Caco-2 (cell line): ENCODE measurements around the gene CHRNA7. TPM values are rescaled to one million over a fixed set of nuclear protein-coding genes. Genes with fewer than 3 reads are reported as not detected.

Experiments used
- BruUV-seq: library from RNA; stranded (reverse); fragments of 400-500 nt; replicated peaks from 2 replicates; lab custom pipeline; 2021; lab: Mats Ljungman, UMichigan
- CTCF ChIA-PET: fragments of 300-600 bp; sonication (Branson Sonifier 250); formaldehyde crosslinking; loops from one replicate; lab custom pipeline; 2022; ENCODE audit warnings: antibody characterized with exemption; lab: Charles Lee
- POLR2A ChIA-PET: fragments of 300-600 bp; sonication (Branson Sonifier 250); formaldehyde crosslinking; loops from one replicate; lab custom pipeline; 2022; ENCODE audit warnings: antibody characterized with exemption; lab: Charles Lee
- DNase-seq, 2 experiments: peaks; one replicate each; pipeline versions ENCODE4 v3.0.0 to v3.0.0-alpha.2; 2020 to 2022
- H3K27me3 ChIP-seq: replicated peaks from 2 replicates; pipeline ENCODE4 v1.6.0; 2011; ENCODE audit warnings: low read length; ENCODE audit not compliant: control insufficient read depth, insufficient read depth
- H3K36me3 ChIP-seq: 2 replicates; pipeline ENCODE4 v1.5.1; 2011; ENCODE audit warnings: low read length; ENCODE audit not compliant: control insufficient read depth, insufficient read depth
- H3K4me1 ChIP-seq: fragments of 250-450 bp; sonication (Bioruptor Pico); 2 replicates; pipeline ENCODE4 v1.5.1; 2020; ENCODE audit warnings: mild to moderate bottlenecking
- H3K4me3 ChIP-seq: 2 replicates; pipeline ENCODE4 v1.5.1; 2011; ENCODE audit warnings: low read depth, mild to moderate bottlenecking, control low read depth, low read length
- H3K9me3 ChIP-seq: fragments of 250-450 bp; sonication (Bioruptor Pico); 2 replicates; pipeline ENCODE4 v1.5.1; 2020; ENCODE audit warnings: mild to moderate bottlenecking, moderate library complexity
- H3K27ac Mint-ChIP-seq: one replicate; pipeline ENCODE4 v1.8.0; 2022; ENCODE audit warnings: mixed read lengths; ENCODE audit not compliant: unreplicated experiment
- H3K27me3 Mint-ChIP-seq: one replicate; pipeline ENCODE4 v1.8.0; 2022; ENCODE audit warnings: mixed read lengths; ENCODE audit not compliant: insufficient read depth, unreplicated experiment
- H3K36me3 Mint-ChIP-seq: one replicate; pipeline ENCODE4 v1.8.0; 2022; ENCODE audit warnings: mild to moderate bottlenecking, mixed read lengths; ENCODE audit not compliant: insufficient read depth, unreplicated experiment
- H3K4me1 Mint-ChIP-seq: one replicate; pipeline ENCODE4 v1.8.0; 2022; ENCODE audit warnings: low read depth, mixed read lengths; ENCODE audit not compliant: unreplicated experiment
- H3K4me3 Mint-ChIP-seq: one replicate; pipeline ENCODE4 v1.8.0; 2022; ENCODE audit warnings: mild to moderate bottlenecking, moderate library complexity, mixed read lengths; ENCODE audit not compliant: unreplicated experiment
- H3K9me3 Mint-ChIP-seq: one replicate; pipeline ENCODE4 v1.8.0; 2022; ENCODE audit warnings: mixed read lengths; ENCODE audit not compliant: unreplicated experiment
- CTCF ChIP-seq, 2 experiments: fragments of 200-600 bp in 1 of 2; IDR thresholded peaks; 1 replicate in 1 of 2; 2 replicates in 1 of 2; pipeline versions ENCODE4 v1.5.1 to v1.8.0; 2011 to 2022; ENCODE audit warnings: antibody characterized with exemption in 1 of 2, control low read depth in 1 of 2, inconsistent platforms in 1 of 2, low read depth in 1 of 2, low read length in 1 of 2, mild to moderate bottlenecking in 1 of 2, moderate library complexity in 1 of 2; ENCODE audit not compliant: insufficient read depth in 1 of 2, severe bottlenecking in 1 of 2, unreplicated experiment in 1 of 2
- intact Hi-C: fragments of 100-400 bp; cut with micrococcal nuclease; formaldehyde crosslinking; loops from one replicate; pipeline ENCODE4 v1.10.0; 2022; ENCODE audit not compliant: unreplicated experiment
- total RNA-seq: library from RNA; stranded (reverse); gene quantifications from 2 replicates; pipeline ENCODE4 v1.2.3, GENCODE V29; 2022

The CHRNA7 gene
- total RNA-seq, 1 experiment from 2014 or later = 0.11 TPM

GRCh38 chr15:32099097-32099785 lies 68.9 kb downstream of the CHRNA7 start:
- Histone ChIP-seq H3K27me3 (no peaks in the 10 kb centered on the region), H3K4me1 (no peaks in the 10 kb centered on the region), H3K4me3 (no peak overlapping the region), H3K36me3 (no peaks in the 10 kb centered on the region), H3K9me3 (no peaks in the 10 kb centered on the region)
- Mint-ChIP-seq H3K9me3 (no peaks in the 10 kb centered on the region), H3K27me3 (peaks cover 14% of the 10 kb centered on the region), H3K4me3 (no peak overlapping the region), H3K4me1 (no peaks in the 10 kb centered on the region), H3K36me3 (no peaks in the 10 kb centered on the region), H3K27ac (no peak overlapping the region)
- no peak for DNase-seq
- no peak for TF ChIP-seq CTCF (IDR thresholded peaks at IDR 0.05; ENCODE audit: insufficient read depth in 1 of 2, low read depth in 1 of 2, low read length in 1 of 2, severe bottlenecking in 1 of 2, unreplicated experiment in 1 of 2)
- ChIA-PET CTCF (no interaction called here), POLR2A (no interaction called here)
- intact Hi-C loops = no loop called here
- no TSS peak for BruUV-seq

- no TSS peak for BruUV-seq
- H3K9me3 Mint-ChIP-seq = no peaks in the 10 kb centered on the region
Measured at GRCh38 chr15:32099956-32100684, 69.8 kb downstream of the CHRNA7 start.

More at GRCh38 chr15:32099956-32100684, 69.8 kb downstream of the CHRNA7 start:
- Histone ChIP-seq H3K27me3 (no peaks in the 10 kb centered on the region), H3K9me3 (no peaks in the 10 kb centered on the region), H3K36me3 (no peaks in the 10 kb centered on the region), H3K4me1 (no peaks in the 10 kb centered on the region), H3K4me3 (no peak overlapping the region)
- H3K27me3 Mint-ChIP-seq = peaks cover 18% of the 10 kb centered on the region
- intact Hi-C loops = no loop called here
- TF ChIP-seq CTCF (IDR thresholded peaks at IDR 0.05; ENCODE audit: insufficient read depth in 1 of 2, low read depth in 1 of 2, low read length in 1 of 2, severe bottlenecking in 1 of 2, unreplicated experiment in 1 of 2) = no peak
- H3K4me1 Mint-ChIP-seq = no peaks in the 10 kb centered on the region
- ChIA-PET POLR2A (no interaction called here), CTCF (no interaction called here)
- no peak overlapping the region for H3K27ac Mint-ChIP-seq
- H3K36me3 Mint-ChIP-seq = no peaks in the 10 kb centered on the region
- no peak for DNase-seq
- no peak overlapping the region for H3K4me3 Mint-ChIP-seq
